GM23248 (cell line): ENCODE results near the gene NTNG1. TPM values are rescaled to one million over a fixed set of nuclear protein-coding genes. Genes with fewer than 3 reads are reported as not detected.

Experiments used
- DNase-seq: peaks from one replicate; pipeline ENCODE4 v3.0.0-alpha.2; 2015
- H2AFZ ChIP-seq: fragments of 200-600 bp; sonication (generic); 2 replicates; pipeline ENCODE4 v1.6.1; 2016; ENCODE audit warnings: antibody characterized with exemption
- H3F3A ChIP-seq: fragments of 200-600 bp; sonication (generic); 2 replicates; pipeline ENCODE4 v1.6.1; 2016; ENCODE audit warnings: mild to moderate bottlenecking, antibody characterized with exemption, mixed run types; ENCODE audit not compliant: insufficient read depth
- H3K27ac ChIP-seq: fragments of 200-600 bp; sonication (generic); 2 replicates; pipeline ENCODE4 v1.5.1; 2016; ENCODE audit warnings: mild to moderate bottlenecking
- H3K27me3 ChIP-seq: fragments of 200-600 bp; sonication (generic); replicated peaks from 2 replicates; pipeline ENCODE4 v1.6.1; 2016; ENCODE audit warnings: mild to moderate bottlenecking; ENCODE audit not compliant: insufficient read depth
- H3K36me3 ChIP-seq: fragments of 200-600 bp; sonication (generic); 2 replicates; pipeline ENCODE4 v1.6.1; 2016; ENCODE audit warnings: low read depth, mild to moderate bottlenecking
- H3K4me1 ChIP-seq: fragments of 200-600 bp; sonication (generic); 2 replicates; pipeline ENCODE4 v1.6.1; 2016; ENCODE audit warnings: mild to moderate bottlenecking; ENCODE audit not compliant: insufficient read depth
- H3K4me2 ChIP-seq: fragments of 200-600 bp; sonication (generic); one replicate; pipeline ENCODE4 v1.6.1; 2016; ENCODE audit warnings: mild to moderate bottlenecking; ENCODE audit not compliant: unreplicated experiment
- H3K4me3 ChIP-seq: fragments of 200-600 bp; sonication (generic); 2 replicates; pipeline ENCODE4 v1.5.1; 2016; ENCODE audit warnings: mild to moderate bottlenecking
- H3K79me2 ChIP-seq: fragments of 200-600 bp; sonication (generic); 2 replicates; pipeline ENCODE4 v1.6.1; 2016; ENCODE audit warnings: mild to moderate bottlenecking; ENCODE audit not compliant: insufficient read depth
- H3K9ac ChIP-seq: fragments of 200-600 bp; sonication (generic); 2 replicates; pipeline ENCODE4 v1.6.1; 2016; ENCODE audit warnings: mild to moderate bottlenecking
- H3K9me2 ChIP-seq: fragments of 200-600 bp; sonication (generic); 2 replicates; pipeline ENCODE4 v1.6.1; 2016; ENCODE audit warnings: mixed run types, mild to moderate bottlenecking, moderate library complexity; ENCODE audit not compliant: insufficient read depth
- H3K9me3 ChIP-seq: fragments of 200-600 bp; sonication (generic); one replicate; pipeline ENCODE4 v1.6.1; 2017; ENCODE audit warnings: low read depth
- H4K20me1 ChIP-seq: fragments of 200-600 bp; sonication (generic); 2 replicates; pipeline ENCODE4 v1.6.0; 2016; ENCODE audit not compliant: insufficient read depth
- EZH2 ChIP-seq: fragments of 200-600 bp; sonication (generic); IDR thresholded peaks from 2 replicates; pipeline ENCODE4 v1.6.1; 2018; ENCODE audit warnings: antibody characterized with exemption, mild to moderate bottlenecking; ENCODE audit not compliant: insufficient read depth, poor library complexity, severe bottlenecking
- EZH2phosphoT487 ChIP-seq: fragments of 200-600 bp; sonication (generic); IDR thresholded peaks from 2 replicates; pipeline ENCODE4 v1.6.1; 2018; ENCODE audit warnings: antibody characterized with exemption, moderate library complexity, mild to moderate bottlenecking, low read depth; ENCODE audit not compliant: insufficient read depth
- WGBS, 2 experiments: methylation state at CpG; one replicate each; pipeline ENCODE4 v1.1.6; 2015 to 2017; ENCODE audit warnings: low lambda C conversion rate in 2 of 2, low coverage in 1 of 2; ENCODE audit errors: missing lambda C conversion rate in 2 of 2; 5-methylcytosine and 5-hydroxymethylcytosine counted together
- in situ Hi-C: fragments of 300-500 bp; cut with MboI; formaldehyde crosslinking; loops from 2 replicates; pipeline ENCODE4 v1.15.0; 2020
- polyA plus RNA-seq: library from polyadenylated mRNA; unstranded; fragments of >200 nt; fragmentation: Nextera tagmentation; extraction: Ambion mirVana; gene quantifications from 2 replicates; pipeline ENCODE4 v1.2.1, GENCODE V29; 2016
- small RNA-seq: library from RNA; depleted of rRNA; stranded (forward); fragments of <200 nt; gene quantifications from one replicate; pipeline ENCODE3, GENCODE V24; 2014; ENCODE audit warnings: low read depth, low replicate concordance
- total RNA-seq: library from RNA; depleted of rRNA; stranded (reverse); fragments of >200 nt; shearing (Covaris generic); gene quantifications from 2 replicates; pipeline ENCODE4 v1.2.3, GENCODE V29; 2014; rRNA removed

Gene NTNG1
- total and polyA plus RNA-seq, 2 experiments from 2014 or later: 14.4 to 16.0 TPM

GRCh38 chr1:107531065-107531908 lies 390.4 kb downstream of the NTNG1 start:
- H3K4me2 ChIP-seq: peak overlapping the region; percentile 39
- in situ Hi-C loops: loop anchor here (25.0 kb wide), 1 partner anchor 206 kb away; no protein-coding TSS in a partner anchor

GRCh38 chr1:107532318-107532717 lies 391.5 kb downstream of the NTNG1 start:
- in situ Hi-C loops: loop anchor here (25.0 kb wide), 1 partner anchor 205 kb away; no protein-coding TSS in a partner anchor
- no peaks in the 10 kb centered on the region for H3K79me2 ChIP-seq

More at GRCh38 chr1:107531065-107531908, 390.4 kb downstream of the NTNG1 start:
- Histone ChIP-seq H3F3A (peaks cover 7% of the 10 kb centered on the region; the same call in 1 of the 2 replicates), H3K79me2 (no peaks in the 10 kb centered on the region), H3K9ac (no peak overlapping the region), H3K9me2 (no peaks in the 10 kb centered on the region), H3K27me3 (no peaks in the 10 kb centered on the region), H2AFZ (no peak overlapping the region), H3K9me3 (no peaks in the 10 kb centered on the region), H3K4me1 (peaks cover 21% of the 10 kb centered on the region), H3K36me3 (no peaks in the 10 kb centered on the region), H4K20me1 (no peaks in the 10 kb centered on the region), H3K27ac (0 out of 2 replicates have a peak overlapping the region, but pooled peaks have one; percentile 67), H3K4me3 (no peak overlapping the region)
- TF ChIP-seq EZH2phosphoT487: no peak
- no peak for TF ChIP-seq EZH2
- WGBS, 2 experiments: 93% methylated on average over 12 of the region's 12 CpGs
- DNase-seq: no peak

More at GRCh38 chr1:107532318-107532717, 391.5 kb downstream of the NTNG1 start:
- Histone ChIP-seq H3K4me2 (no peak overlapping the region), H3K36me3 (no peaks in the 10 kb centered on the region), H2AFZ (no peak overlapping the region), H4K20me1 (no peaks in the 10 kb centered on the region), H3K27me3 (no peaks in the 10 kb centered on the region), H3K4me3 (no peak overlapping the region), H3K9ac (no peak overlapping the region), H3F3A (peaks cover 7% of the 10 kb centered on the region; the same call in 1 of the 2 replicates), H3K4me1 (peaks cover 21% of the 10 kb centered on the region), H3K9me2 (no peaks in the 10 kb centered on the region), H3K27ac (no peak overlapping the region), H3K9me3 (no peaks in the 10 kb centered on the region)
- TF ChIP-seq EZH2phosphoT487 (no peak), EZH2 (no peak)
- DNase-seq: no peak
- 79 to 82% methylated on average over 5 of the region's 5 CpGs for WGBS, 2 experiments

Small RNAs within 50 kb of the gene (small RNA-seq; reads per million reads assigned to genes)
- not detected for gene AC114491.1

Other genes with a start within 250 kb of the NTNG1 start
- 17.8 and 25.9 TPM in 2 replicates for gene PRMT6, start 84.4 kb upstream of the NTNG1 start, total RNA-seq
- gene PRMT6, start 84.4 kb upstream of the NTNG1 start, polyA plus RNA-seq: 24.0 and 25.9 TPM in 2 replicates